ENCODE results near the gene FZD1.
"Not testable (repeated sequence)": the region's sequence is repeated elsewhere in the genome, so short reads cannot be mapped to it uniquely, and the experiment has no call there.

The FZD1 gene

DNA sequence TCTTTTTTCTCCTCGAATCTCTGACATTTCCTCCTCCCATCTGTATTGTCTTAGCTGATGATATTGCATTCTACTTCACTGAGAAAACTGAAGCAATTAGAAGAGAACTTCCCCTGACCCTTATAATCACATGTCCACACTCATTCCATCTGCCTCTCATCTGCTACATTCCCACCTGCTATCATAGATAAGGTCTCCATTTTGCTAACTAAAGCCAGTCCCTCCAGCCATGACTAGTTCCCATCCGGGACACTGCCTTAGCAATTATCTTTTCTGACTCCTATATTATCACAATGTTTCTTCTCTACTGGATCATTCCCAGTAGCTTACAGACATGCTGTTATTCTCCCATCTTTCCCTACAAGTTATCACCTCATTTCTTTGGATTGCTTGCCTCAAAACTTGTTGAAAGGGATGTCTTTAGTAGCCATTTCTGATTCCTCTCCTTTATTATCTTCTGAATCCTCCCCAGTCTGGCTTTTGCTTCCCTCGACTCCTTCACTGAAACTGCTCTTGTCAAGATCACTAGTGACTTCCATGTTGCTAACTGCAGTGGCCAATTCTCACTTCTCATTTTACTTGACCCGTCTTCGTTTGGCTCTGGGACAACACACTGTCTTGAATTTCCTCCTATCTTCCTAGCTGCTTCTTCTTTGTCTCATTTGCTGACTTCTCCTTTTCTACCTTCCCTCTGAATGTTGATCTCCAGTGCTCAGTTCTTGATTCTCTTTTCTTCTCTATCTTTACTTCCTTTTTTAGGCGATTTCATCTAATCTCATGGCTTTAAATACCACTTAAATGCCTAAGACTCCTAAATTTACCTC is 35.9 kb downstream of the FZD1 start:
- DNase-seq, result no peak

DNA sequence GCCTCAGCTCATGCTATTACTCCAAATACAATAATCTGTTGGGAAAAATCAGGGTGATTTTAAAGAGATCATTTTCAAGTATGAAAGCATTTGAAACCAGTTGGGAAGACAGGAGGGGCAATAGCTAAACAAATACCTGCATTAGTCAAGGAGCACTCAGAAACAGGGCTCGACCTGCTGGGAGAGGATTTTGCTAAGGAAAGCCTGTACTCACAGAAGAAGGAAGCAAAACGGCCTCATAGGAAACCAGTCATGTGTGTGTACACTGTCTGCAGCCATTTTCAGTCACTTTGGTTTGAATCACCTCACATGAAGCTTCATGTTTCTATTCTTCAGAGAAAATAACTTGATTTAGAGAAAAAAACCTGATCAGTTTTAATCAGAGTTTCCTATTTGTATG is 38.6 kb downstream of the FZD1 start:
- no peak for DNase-seq

DNA sequence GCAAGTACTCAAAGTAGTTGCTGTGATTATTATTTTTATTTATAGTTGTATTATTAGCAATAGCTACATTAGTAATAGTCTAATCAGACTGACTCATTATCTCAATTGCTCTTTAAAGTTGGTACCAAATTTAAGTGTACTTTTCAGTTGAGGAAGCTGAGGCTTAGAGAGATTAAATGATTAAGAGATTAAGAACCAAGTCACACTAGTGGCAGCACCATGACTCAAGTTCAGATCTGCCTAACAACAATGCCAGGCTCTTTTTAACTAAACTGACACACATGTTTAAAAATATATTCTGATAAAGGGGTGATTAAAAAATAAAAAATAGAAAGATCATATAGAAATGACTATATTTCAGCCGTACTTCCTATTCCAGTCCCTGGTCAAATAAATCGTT is 42.0 kb downstream of the FZD1 start:
- no peak for DNase-seq

DNA sequence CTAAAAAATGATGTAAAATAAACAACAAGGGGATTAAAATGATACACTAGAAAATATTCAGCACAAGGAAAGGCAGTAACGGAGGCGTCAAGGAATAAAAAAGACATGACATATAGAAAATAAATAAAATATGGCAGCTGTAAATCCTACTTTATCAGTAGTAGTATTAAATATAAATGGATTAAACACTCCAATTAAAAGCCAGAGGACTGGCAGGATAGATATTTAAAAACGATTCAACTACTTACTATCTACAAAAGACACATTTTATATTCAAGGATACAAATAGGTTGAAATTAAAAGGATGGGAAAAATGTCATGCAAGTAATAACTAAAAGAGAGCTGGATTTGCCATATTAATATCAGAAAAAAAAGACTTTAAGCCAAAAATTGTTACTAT is 43.2 kb downstream of the FZD1 start:
- DNase-seq, result no peak

DNA sequence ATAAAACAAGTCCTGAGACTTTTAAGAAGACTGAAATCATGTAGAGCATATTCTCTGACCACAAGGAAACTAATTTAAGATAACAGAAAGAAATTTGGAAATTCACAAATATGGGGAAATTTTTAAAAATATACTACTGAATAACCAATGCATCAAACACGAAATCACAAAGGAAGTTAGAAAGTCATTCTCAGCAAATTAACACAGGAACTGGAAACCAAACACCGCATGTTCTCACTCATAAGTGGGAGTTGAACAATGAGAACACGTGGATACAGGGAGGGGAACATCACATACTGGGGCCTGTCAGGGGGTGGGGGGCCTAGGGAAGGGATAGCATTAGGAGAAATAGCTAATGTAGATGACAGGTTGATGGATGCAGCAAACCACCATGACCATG is 44.0 kb downstream of the FZD1 start:
- DNase-seq, result not testable (repeated sequence)

DNA sequence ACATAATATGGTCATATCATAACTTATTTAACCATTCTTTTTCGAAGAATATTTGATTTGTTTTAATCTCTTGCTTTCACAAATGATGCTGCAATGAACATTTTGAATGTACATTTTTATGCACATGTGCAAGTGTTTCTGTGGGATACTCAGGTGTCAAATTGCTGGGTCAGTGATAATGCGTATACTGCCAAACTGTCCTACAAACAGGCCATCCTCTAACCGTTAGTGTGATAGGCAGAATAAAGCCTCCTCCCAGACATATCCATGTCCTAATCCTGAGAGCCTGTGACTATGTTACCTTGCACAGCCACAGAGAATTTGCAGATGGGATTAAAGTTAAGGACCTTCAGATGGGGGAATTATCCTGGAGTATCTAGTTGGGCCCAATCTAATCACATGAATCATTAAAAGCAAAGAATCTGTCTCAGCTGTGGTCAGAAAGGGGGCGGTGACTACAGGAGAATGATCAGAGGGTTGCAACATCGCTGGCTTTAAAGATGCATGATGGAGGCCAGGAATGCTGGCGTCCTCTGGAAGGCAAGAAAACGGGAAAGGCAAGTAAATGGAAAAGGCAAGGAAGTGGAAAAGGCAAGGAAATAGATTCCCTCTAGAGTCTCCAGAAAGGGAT is 46.7 kb downstream of the FZD1 start:
- DNase-seq, result no peak

DNA sequence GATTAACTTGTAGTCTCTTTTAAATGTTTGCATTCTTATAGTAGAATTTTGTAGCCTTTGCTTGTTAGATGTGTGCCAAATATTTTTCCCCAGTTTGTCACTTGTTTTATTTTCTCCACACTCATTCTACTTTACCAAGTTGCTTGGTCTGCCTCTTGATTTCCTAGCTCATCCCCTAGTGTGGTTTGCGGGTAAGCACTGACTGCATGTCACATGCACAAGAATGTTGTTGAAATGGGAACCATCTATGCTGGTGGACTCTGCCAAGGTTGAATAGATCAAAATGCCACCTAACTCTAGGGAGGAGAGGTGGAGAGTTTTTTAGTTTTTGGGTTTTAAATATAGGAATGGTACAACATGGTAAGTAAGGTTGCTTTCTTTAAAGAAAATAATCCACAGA is 47.6 kb downstream of the FZD1 start:
- DNase-seq, result no peak

DNA sequence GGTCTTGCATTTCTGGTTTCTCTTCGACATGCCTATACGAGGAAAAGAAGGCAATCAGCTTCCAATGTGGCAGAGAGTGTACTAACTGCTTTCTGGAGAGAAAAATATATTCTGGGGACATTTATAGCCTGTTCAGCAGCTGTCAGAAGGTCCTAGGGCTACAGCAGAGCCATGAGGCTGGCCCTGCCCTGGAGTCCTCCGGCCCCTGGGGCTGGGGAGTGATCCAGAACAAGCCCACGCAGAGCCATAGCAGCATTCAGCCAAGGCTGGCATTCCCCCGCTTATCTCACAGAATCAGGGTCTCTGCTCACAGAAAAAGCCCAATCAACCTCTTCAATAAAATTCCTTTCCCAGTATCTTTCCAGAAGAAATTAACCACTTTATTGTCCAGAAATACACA is 48.9 kb downstream of the FZD1 start:
- DNase-seq, result no peak

DNA sequence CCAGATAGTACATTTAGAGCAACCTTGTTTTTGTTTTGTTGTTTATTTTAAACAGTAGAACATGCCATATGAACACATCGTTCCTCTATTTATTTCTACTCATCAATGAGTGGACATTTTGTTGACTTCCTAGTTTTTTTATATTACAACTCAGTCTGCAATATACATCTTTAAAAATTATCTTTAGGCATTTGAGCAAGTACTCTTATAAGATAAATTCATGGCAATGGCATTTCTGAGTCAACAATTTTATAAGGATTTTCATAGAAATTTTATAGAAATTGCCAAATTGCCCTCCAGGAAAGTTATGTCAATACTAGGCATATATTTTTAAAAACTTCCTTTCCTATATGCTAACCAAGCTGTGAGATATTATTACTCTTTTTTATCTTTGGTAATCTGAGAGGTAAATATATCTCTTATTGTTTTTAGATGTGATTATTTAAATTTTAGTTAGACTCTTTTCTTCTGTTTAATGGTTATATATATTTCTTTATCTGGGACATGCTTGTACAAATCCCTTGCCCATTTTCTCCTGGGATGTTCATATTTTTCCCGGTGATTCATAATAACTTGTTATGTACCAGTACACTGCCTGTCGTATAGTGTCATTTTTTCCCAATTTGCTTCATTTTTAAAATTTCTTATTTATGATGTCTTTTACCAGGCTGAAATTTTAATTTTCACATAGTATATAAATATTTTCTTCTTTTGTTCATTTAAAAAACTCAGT is 50.5 kb downstream of the FZD1 start:
- DNase-seq, result no peak

DNA sequence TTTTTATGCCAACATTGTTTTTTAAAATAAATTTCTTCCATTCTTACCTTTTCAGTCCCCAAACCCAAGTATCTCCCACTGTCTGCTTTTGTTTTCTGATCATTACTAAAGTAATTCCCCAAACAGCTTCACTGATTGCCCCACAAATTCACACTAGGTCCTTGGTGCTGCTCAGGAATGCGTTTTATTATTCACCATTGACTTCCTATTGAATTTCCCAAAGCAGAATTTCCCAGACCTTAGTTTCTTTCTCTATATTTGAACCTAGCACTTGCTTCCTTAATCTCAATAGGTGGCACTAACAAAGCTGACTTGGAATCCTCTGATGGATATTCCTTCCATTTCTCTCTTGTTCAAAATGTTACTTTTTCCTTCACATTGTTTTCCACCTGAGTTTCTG is 52.2 kb downstream of the FZD1 start:
- DNase-seq, result no peak

DNA sequence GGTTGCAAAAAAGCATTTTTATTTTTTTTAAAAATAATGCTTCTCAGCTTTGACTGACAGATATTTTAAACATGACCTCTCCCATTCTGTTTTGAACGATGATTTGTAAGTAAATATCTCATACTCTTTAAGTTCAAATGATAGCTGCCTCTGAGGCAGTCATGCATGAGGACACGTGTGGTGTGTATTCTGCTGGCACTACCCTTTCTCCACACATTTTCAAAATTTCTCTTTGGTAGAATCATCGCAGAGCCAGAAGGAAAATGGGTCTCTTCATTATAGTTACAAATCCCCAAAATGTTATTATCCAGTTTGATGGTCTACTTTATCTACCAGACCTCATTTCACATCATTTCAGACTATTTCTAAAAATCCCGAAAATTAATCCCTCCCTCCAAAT is 55.1 kb downstream of the FZD1 start:
- no peak for DNase-seq

DNA sequence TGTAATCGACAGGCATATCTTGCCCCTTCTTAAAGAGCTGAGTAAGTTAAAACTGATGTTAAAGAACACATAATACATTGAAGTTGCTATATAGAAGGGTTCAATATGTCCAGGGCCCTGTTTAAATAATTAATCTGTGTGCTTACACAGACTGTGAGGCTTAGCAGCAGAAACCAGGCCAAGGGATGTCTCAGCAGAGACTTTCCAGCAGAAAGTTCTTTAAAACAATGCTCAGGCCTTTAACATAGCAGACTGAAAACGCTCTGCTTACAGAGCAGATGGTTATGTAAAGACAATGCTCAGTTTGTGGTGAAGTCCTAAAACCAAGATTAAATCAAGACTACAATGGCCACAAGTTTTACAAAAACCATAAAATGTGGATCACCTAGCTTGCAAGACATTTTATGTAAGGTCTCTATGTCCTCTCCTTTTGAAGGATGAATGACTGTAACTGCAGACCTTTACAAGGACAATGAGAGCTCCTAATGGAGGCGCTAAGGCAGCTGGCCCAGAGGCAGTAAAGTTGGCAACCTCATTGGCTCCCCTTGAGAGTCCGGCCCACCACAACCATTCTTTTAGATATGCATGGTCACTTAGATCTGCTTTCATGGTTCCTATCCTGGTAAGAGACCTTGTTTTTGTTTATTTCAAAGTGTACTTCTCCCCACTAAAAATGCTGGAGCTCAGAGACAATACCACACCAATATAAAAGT is 56.3 kb downstream of the FZD1 start:
- DNase-seq, result no peak
